Neural progenitor cell (in vitro differentiated cells): Measurements from ENCODE around the gene SCAMP4. TPM values are rescaled to one million over a fixed set of nuclear protein-coding genes. Genes with fewer than 3 reads are reported as not detected.

Experiments used
- DNase-seq: peaks from one replicate; pipeline ENCODE4 v3.0.0-alpha.2; 2016; ENCODE audit warnings: low spot score
- H2AFZ ChIP-seq: fragments of 200-600 bp; sonication (generic); replicated peaks from 2 replicates; pipeline ENCODE4 v1.6.1; 2016; ENCODE audit warnings: antibody characterized with exemption
- H3F3A ChIP-seq: fragments of 200-600 bp; sonication (generic); 2 replicates; pipeline ENCODE4 v1.6.1; 2016; ENCODE audit warnings: antibody characterized with exemption, low read depth
- H3K27ac ChIP-seq: fragments of 200-600 bp; sonication (generic); 2 replicates; pipeline ENCODE4 v1.5.1; 2016; ENCODE audit warnings: mild to moderate bottlenecking
- H3K27me3 ChIP-seq: fragments of 200-600 bp; sonication (generic); 2 replicates; pipeline ENCODE4 v1.6.1; 2016; ENCODE audit warnings: mild to moderate bottlenecking, moderate library complexity
- H3K36me3 ChIP-seq: fragments of 200-600 bp; sonication (generic); 2 replicates; pipeline ENCODE4 v1.5.1; 2016
- H3K4me1 ChIP-seq: fragments of 200-600 bp; sonication (generic); 2 replicates; pipeline ENCODE4 v1.6.1; 2016; ENCODE audit warnings: mixed run types
- H3K4me2 ChIP-seq: fragments of 200-600 bp; sonication (generic); 2 replicates; pipeline ENCODE4 v1.6.1; 2016
- H3K4me3 ChIP-seq: fragments of 200-600 bp; sonication (generic); 2 replicates; pipeline ENCODE4 v1.5.1; 2016
- H3K79me2 ChIP-seq: fragments of 200-600 bp; sonication (generic); 2 replicates; pipeline ENCODE4 v1.6.1; 2016; ENCODE audit warnings: low read depth
- H3K9ac ChIP-seq: fragments of 200-600 bp; sonication (generic); 2 replicates; pipeline ENCODE4 v1.6.1; 2016
- H3K9me3 ChIP-seq: fragments of 200-600 bp; sonication (generic); 2 replicates; pipeline ENCODE4 v1.5.1; 2016; ENCODE audit warnings: low read depth
- H4K20me1 ChIP-seq: fragments of 200-600 bp; sonication (generic); 2 replicates; pipeline ENCODE4 v1.6.1; 2016; ENCODE audit warnings: low read depth
- H3K27ac Mint-ChIP-seq: 3 replicates; pipeline ENCODE4 v1.8.0; 2021; ENCODE audit warnings: mixed read lengths
- H3K27me3 Mint-ChIP-seq: 2 replicates; pipeline ENCODE4 v1.8.0; 2022; ENCODE audit warnings: low read depth, mild to moderate bottlenecking, inconsistent platforms, moderate library complexity, mixed read lengths; ENCODE audit not compliant: insufficient read depth
- H3K36me3 Mint-ChIP-seq: 3 replicates; pipeline ENCODE4 v1.8.0; 2021; ENCODE audit warnings: mixed read lengths
- H3K4me1 Mint-ChIP-seq: 3 replicates; pipeline ENCODE4 v1.8.0; 2021; ENCODE audit warnings: mixed read lengths
- H3K4me3 Mint-ChIP-seq: 3 replicates; pipeline ENCODE4 v1.8.0; 2021; ENCODE audit warnings: mild to moderate bottlenecking, moderate library complexity, mixed read lengths
- H3K9me3 Mint-ChIP-seq: 3 replicates; pipeline ENCODE4 v1.8.0; 2020; ENCODE audit warnings: mixed read lengths
- CTCF ChIP-seq: fragments of 200-600 bp; sonication (generic); IDR thresholded peaks from 2 replicates; pipeline ENCODE4 v1.5.1; 2017; ENCODE audit warnings: antibody characterized with exemption, mild to moderate bottlenecking
- EZH2 ChIP-seq: fragments of 200-600 bp; sonication (generic); IDR thresholded peaks from 2 replicates; pipeline ENCODE4 v1.6.1; 2017; ENCODE audit warnings: antibody characterized with exemption, mild to moderate bottlenecking, moderate library complexity
- EZH2phosphoT487 ChIP-seq: fragments of 200-600 bp; sonication (generic); IDR thresholded peaks from 2 replicates; pipeline ENCODE4 v1.6.1; 2017; ENCODE audit warnings: antibody characterized with exemption
- total RNA-seq: library from RNA; depleted of rRNA; stranded (reverse); fragments of >200 nt; gene quantifications from 2 replicates; pipeline ENCODE4 v1.2.3, GENCODE V29; 2015; ENCODE audit warnings: low replicate concordance

Gene SCAMP4
- total RNA-seq, 1 donor from 2014 or later, result 11.5 TPM

GRCh38 chr19:1882786-1883692 lies 22.2 kb upstream of the SCAMP4 start:
- Histone ChIP-seq H2AFZ (no peak overlapping the region), H3K27ac (no peak overlapping the region), H3K4me1 (peaks cover 33% of the 10 kb centered on the region), H3K9ac (peak overlapping the region; percentile 37), H3F3A (peaks cover 27% of the 10 kb centered on the region), H3K9me3 (no peaks in the 10 kb centered on the region), H4K20me1 (peaks cover 27% of the 10 kb centered on the region), H3K4me2 (peak overlapping the region; percentile 90), H3K4me3 (no peak overlapping the region), H3K79me2 (peaks cover 34% of the 10 kb centered on the region), H3K36me3 (no peaks in the 10 kb centered on the region), H3K27me3 (no peaks in the 10 kb centered on the region)
- no peak for DNase-seq
- no peaks in the 10 kb centered on the region for H3K9me3 Mint-ChIP-seq
- peak overlapping the region; percentile 60 for H3K27ac Mint-ChIP-seq
- no peaks in the 10 kb centered on the region for H3K36me3 Mint-ChIP-seq
- TF ChIP-seq EZH2 (no peak), CTCF (no peak), EZH2phosphoT487 (no peak)
- H3K4me3 Mint-ChIP-seq, result peak overlapping the region; percentile 97
- H3K27me3 Mint-ChIP-seq, result peaks cover 15% of the 10 kb centered on the region
- H3K4me1 Mint-ChIP-seq, result peaks cover 31% of the 10 kb centered on the region

- Mint-ChIP-seq H3K4me3 (peak overlapping the region; percentile 97), H3K36me3 (no peaks in the 10 kb centered on the region), H3K27me3 (peaks cover 15% of the 10 kb centered on the region), H3K4me1 (peaks cover 31% of the 10 kb centered on the region), H3K27ac (peak overlapping the region; percentile 26), H3K9me3 (no peaks in the 10 kb centered on the region)
- no peaks in the 10 kb centered on the region for H3K9me3 ChIP-seq
- no peaks in the 10 kb centered on the region for H3K36me3 ChIP-seq
- H3K4me2 ChIP-seq, result peak overlapping the region; percentile 90
- peaks cover 34% of the 10 kb centered on the region for H3K4me1 ChIP-seq
- peaks cover 27% of the 10 kb centered on the region for H4K20me1 ChIP-seq
- H3K9ac ChIP-seq, result no peak overlapping the region
- no peak for DNase-seq
- H3K27me3 ChIP-seq, result no peaks in the 10 kb centered on the region
- no peak for TF ChIP-seq EZH2phosphoT487
- no peak for TF ChIP-seq CTCF
- no peak for TF ChIP-seq EZH2
- H3K27ac ChIP-seq, result no peak overlapping the region
- H3K79me2 ChIP-seq, result peaks cover 34% of the 10 kb centered on the region
- peak overlapping the region; percentile 73 for H3K4me3 ChIP-seq
- peaks cover 29% of the 10 kb centered on the region for H3F3A ChIP-seq
- H2AFZ ChIP-seq, result no peak overlapping the region
Measured at GRCh38 chr19:1883784-1884183, 21.4 kb upstream of the SCAMP4 start.

- Mint-ChIP-seq H3K36me3 (no peaks in the 10 kb centered on the region), H3K9me3 (no peaks in the 10 kb centered on the region), H3K27me3 (peaks cover 15% of the 10 kb centered on the region), H3K4me3 (peak overlapping the region; percentile 97), H3K4me1 (peaks cover 31% of the 10 kb centered on the region), H3K27ac (peak overlapping the region; percentile 44)
- Histone ChIP-seq H3K79me2 (peaks cover 34% of the 10 kb centered on the region), H3K27ac (no peak overlapping the region), H2AFZ (no peak overlapping the region), H3K27me3 (no peaks in the 10 kb centered on the region), H3K4me3 (peak overlapping the region; percentile 73), H3K9ac (peak overlapping the region; percentile 61), H4K20me1 (peaks cover 27% of the 10 kb centered on the region), H3K4me1 (peaks cover 34% of the 10 kb centered on the region), H3K4me2 (peak overlapping the region; percentile 90), H3K9me3 (no peaks in the 10 kb centered on the region), H3K36me3 (no peaks in the 10 kb centered on the region), H3F3A (peaks cover 29% of the 10 kb centered on the region)
- no peak for TF ChIP-seq EZH2phosphoT487
- no peak for TF ChIP-seq EZH2
- TF ChIP-seq CTCF, result no peak
- DNase-seq, result no peak
Measured at GRCh38 chr19:1884291-1884718, 20.9 kb upstream of the SCAMP4 start.
